Measurements from ENCODE around the gene KRTAP16-1.

GRCh38 chr17:41304091-41304490, 5.0 kb downstream of the KRTAP16-1 start:
- no peak for TF ChIP-seq CTCF (optimal IDR thresholded peaks at IDR 0.05 in 1 of 3, IDR thresholded peaks at IDR 0.05 in 1 of 3, conservative IDR thresholded peaks at IDR 0.05 in 1 of 3; ENCODE audit: extremely low read depth in 1 of 3, insufficient read depth in 2 of 3, low read length in 3 of 3)
- TF ChIP-seq EZH2 (IDR thresholded peaks at IDR 0.05; ENCODE audit: low read length) = no peak

All from keratinocyte (primary cell).